Transverse colon (tissue), 4 donors: ENCODE measurements around the gene MC5R. TPM values are rescaled to one million over a fixed set of nuclear protein-coding genes. Genes with fewer than 3 reads are reported as not detected.
A peak's percentile ranks its signal among the peaks of the same experiment; 100 is the strongest.

Experiments used
- DNase-seq: peaks from one replicate; pipeline ENCODE4 v3.0.0-alpha.2; 2019
- H3K27ac ChIP-seq, 4 donors: fragments of 200-600 bp; sonication (generic); 2 replicates each; pipeline ENCODE4 v1.5.1; 2016 to 2018; ENCODE audit warnings: inconsistent platforms in 4 of 4
- H3K27me3 ChIP-seq: fragments of 200-600 bp; sonication (generic); 2 replicates; pipeline ENCODE4 v1.5.1; 2017; ENCODE audit warnings: inconsistent platforms
- H3K36me3 ChIP-seq, 4 donors: fragments of 200-600 bp; sonication (generic); 2 replicates each; pipeline ENCODE4 v1.5.1; 2017 to 2019; ENCODE audit warnings: inconsistent platforms in 4 of 4
- H3K4me1 ChIP-seq, 4 donors: fragments of 200-600 bp; sonication (generic); 2 replicates each; pipeline ENCODE4 v1.5.1; 2017 to 2020; ENCODE audit warnings: inconsistent platforms in 4 of 4
- H3K4me3 ChIP-seq, 4 donors: fragments of 200-600 bp; sonication (generic); 1 replicate in 1 of 4; 2 replicates in 3 of 4; pipeline versions ENCODE4 v1.5.1 to v1.6.1; 2017 to 2019; ENCODE audit warnings: inconsistent platforms in 4 of 4
- H3K9me3 ChIP-seq, 2 donors: fragments of 200-600 bp; sonication (generic); 2 replicates each; pipeline ENCODE4 v1.5.1; 2017 to 2019; ENCODE audit warnings: inconsistent platforms in 2 of 2
- EP300 ChIP-seq: sonication (generic); formaldehyde crosslinking; IDR thresholded peaks from one replicate; pipeline ENCODE4 v1.6.1; 2017; ENCODE audit warnings: antibody characterized with exemption, low read depth
- POLR2A ChIP-seq: fragments of 450-650 bp; IDR thresholded peaks from one replicate; pipeline ENCODE4 v1.6.1; 2016; ENCODE audit warnings: antibody characterized with exemption, mild to moderate bottlenecking, moderate library complexity
- POLR2AphosphoS5 ChIP-seq, 3 donors: sonication (generic); formaldehyde crosslinking; IDR thresholded peaks; one replicate each; pipeline ENCODE4 v1.6.1; 2016; ENCODE audit warnings: antibody characterized with exemption in 3 of 3
- WGBS, 2 donors: methylation state at CpG; one replicate each; pipeline ENCODE4 v1.1.5; 2018; ENCODE audit warnings: low coverage in 1 of 2; 5-methylcytosine and 5-hydroxymethylcytosine counted together
- in situ Hi-C, 4 donors: fragments of 200-750 bp; cut with MboI; loops; one replicate each; pipeline versions ENCODE4 v1.15.0 to v1.15.1; 2017; ENCODE audit warnings: low sequenced_read_pairs in 3 of 4, low pct_ligation_motif_present in 1 of 4, low pct_unique_long_range_greater_than_20kb in 1 of 4
- intact Hi-C: fragments of 100-400 bp; cut with DNase I; formaldehyde crosslinking; loops from one replicate; pipeline ENCODE4 v1.15.1; 2023; ENCODE audit warnings: low total_unique reads
- total RNA-seq, 4 donors: library from RNA; depleted of rRNA; stranded (reverse); fragments of >200 nt; gene quantifications; one replicate each; pipeline ENCODE4 v1.1.0, GENCODE V29; 2016
- TF ChIP-seq, protein P1 (sequence below), 5 experiments: fragments of 200-600 bp in 3 of 5; fragments of 450-650 bp in 2 of 5; sonication (generic) in 3 of 5; IDR thresholded peaks; 1 replicate in 2 of 5; 2 replicates in 3 of 5; pipeline ENCODE4 v1.5.1; 2016 to 2017; ENCODE audit warnings: antibody characterized with exemption in 5 of 5, inconsistent platforms in 3 of 5, mild to moderate bottlenecking in 2 of 5, moderate library complexity in 1 of 5

Gene MC5R
- total RNA-seq, 4 donors from 2014 or later = not detected

DNA sequence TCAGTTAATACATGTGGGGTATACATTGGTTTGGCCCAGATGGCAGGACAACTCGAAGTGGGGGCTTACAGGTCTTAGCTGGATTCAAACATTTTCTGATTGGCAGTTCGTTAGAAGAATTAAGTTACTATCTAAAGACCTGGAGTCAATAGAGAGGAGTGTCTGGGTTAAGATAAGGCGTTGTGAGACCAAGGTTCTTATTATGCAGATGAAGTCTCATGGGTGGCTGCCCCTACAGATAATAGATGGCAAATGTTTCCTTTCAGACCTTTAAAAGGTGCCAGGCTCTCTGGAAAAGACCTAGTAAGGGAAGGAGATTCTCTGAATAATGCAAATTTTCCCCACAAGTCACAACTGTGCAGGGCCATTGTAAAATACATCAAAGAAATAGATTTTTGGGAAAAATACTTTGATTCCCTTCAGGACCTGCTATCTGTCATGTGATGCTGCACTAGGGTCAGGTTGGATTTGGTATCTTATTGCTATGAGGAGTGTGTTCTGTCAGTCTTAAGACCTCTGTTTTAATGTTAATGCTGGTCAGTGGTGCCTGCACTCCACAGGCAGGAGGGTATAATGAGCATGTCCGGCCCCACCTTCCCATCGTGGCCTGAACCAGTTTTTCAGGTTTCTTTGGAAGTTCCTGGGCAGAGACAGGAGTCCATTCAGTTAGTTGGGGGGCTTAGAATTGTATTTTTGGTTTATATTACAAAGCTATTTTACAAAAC, 14.3 kb upstream of the MC5R start:
- in situ Hi-C loops (no loop called here), intact Hi-C loops (no loop called here)
- Histone ChIP-seq H3K27me3 (peaks cover 2% of the 10 kb centered on the region), H3K4me3 (no peak overlapping the region), H3K27ac (peak overlapping the region; percentile 33 to 61 (median 44)), H3K9me3 (no peaks in the 10 kb centered on the region), H3K4me1 (peaks cover 0 to 25% (median 8%) of the 10 kb centered on the region in 4 donors), H3K36me3 (no peaks in the 10 kb centered on the region)
- TF ChIP-seq, protein P1, sequence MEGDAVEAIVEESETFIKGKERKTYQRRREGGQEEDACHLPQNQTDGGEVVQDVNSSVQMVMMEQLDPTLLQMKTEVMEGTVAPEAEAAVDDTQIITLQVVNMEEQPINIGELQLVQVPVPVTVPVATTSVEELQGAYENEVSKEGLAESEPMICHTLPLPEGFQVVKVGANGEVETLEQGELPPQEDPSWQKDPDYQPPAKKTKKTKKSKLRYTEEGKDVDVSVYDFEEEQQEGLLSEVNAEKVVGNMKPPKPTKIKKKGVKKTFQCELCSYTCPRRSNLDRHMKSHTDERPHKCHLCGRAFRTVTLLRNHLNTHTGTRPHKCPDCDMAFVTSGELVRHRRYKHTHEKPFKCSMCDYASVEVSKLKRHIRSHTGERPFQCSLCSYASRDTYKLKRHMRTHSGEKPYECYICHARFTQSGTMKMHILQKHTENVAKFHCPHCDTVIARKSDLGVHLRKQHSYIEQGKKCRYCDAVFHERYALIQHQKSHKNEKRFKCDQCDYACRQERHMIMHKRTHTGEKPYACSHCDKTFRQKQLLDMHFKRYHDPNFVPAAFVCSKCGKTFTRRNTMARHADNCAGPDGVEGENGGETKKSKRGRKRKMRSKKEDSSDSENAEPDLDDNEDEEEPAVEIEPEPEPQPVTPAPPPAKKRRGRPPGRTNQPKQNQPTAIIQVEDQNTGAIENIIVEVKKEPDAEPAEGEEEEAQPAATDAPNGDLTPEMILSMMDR (IDR thresholded peaks at IDR 0.05) = no peak
- no peak for TF ChIP-seq POLR2A
- TF ChIP-seq POLR2AphosphoS5 (IDR thresholded peaks at IDR 0.05) = no peak
- TF ChIP-seq EP300 = no peak
- DNase-seq = peak; percentile 56
- 11 to 22% methylated on average over 4 to 5 of the region's 5 CpGs for WGBS, 2 donors

DNA sequence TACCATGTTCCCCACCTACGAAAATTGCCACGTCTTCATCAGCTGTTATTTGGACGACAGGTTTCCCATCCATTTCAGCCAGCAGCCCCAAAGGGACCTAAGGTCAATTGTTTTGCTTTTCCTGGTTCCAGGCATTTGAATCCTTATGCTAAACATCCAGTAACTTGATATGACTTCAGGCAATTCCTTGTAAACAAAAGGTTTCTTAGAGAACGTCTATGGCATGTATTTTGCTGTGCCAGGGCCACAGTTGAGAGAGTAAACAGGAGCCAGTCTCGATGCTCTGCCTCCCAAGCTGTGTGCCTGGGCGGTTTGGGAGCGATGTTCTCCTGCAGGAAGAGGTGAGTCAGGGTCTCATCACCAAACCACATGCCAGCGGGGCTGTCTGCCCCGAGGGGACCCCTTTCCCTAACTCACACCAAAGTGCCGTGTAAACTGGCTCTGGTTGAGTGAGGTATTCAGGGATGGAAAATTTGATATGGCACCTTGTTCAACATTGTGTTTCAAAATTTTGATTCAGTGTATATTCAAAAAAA, 12.9 kb upstream of the MC5R start:
- in situ Hi-C loops (no loop called here), intact Hi-C loops (no loop called here)
- no peak overlapping the region for H3K27ac ChIP-seq
- no peaks in the 10 kb centered on the region for H3K27me3 ChIP-seq
- TF ChIP-seq, protein P1 (IDR thresholded peaks at IDR 0.05) = no peak
- TF ChIP-seq POLR2AphosphoS5 (IDR thresholded peaks at IDR 0.05) (no peak), POLR2A (no peak), EP300 (no peak)
- WGBS, 2 donors = 48 to 53% methylated on average over 5 to 10 of the region's 10 CpGs
- no peak for DNase-seq
- no peak overlapping the region for H3K4me3 ChIP-seq
- peaks cover 0 to 25% (median 8%) of the 10 kb centered on the region in 4 donors for H3K4me1 ChIP-seq
- H3K9me3 ChIP-seq = no peaks in the 10 kb centered on the region
- H3K36me3 ChIP-seq = no peaks in the 10 kb centered on the region

DNA sequence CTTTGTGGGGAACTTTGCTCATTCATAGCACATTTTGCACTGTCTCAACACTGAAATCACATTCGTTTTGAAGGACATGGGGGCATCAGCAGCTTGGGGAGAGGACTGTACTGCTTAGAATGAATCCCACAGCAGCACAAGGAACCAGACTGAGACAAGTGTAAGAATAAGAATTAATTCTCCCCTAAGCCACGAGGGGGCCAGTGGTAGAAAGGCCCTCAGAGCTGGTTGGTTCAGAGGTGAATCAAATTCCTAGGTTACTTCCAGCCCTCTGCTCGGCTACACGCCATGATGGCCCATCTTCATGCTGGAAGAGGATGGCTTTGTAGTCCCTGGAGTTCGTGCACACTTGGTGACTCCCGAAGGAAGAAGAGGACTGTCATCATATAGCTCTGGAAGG, 12.0 kb upstream of the MC5R start:
- intact Hi-C loops = no loop called here

DNA sequence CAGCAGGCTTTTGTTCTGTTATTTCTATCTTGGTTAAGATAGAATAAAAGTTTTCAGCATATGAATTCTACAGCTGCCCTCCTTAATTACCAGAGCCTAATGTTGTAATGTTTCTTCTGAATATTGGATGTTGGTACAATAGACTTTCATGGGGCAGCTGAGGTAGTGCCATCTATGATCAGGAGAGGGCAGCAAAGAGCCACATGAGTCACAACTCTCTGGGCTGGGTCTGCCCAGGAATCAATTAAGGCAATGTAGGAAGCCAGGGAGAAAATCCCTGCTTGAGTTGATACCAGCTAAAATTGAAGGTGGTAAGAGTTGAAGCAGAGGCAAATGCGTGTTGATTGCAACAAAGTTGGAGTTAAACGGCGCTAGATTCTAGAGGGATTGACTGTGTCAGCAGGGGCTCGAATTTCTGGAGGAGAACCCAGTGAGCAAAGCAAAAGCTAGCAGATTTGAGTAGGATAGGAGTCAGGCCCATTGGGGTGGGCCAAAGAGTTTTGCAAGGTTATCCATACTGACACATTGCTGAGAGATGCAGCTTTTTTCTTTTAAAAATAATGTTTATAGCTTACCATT, 10.6 kb upstream of the MC5R start:
- intact Hi-C loops = no loop called here
- WGBS, 2 donors = 8 to 37% methylated on average over 2 to 4 of the region's 4 CpGs
- H3K27ac ChIP-seq = no peak overlapping the region
- DNase-seq = peak; percentile 70
- no peak overlapping the region for H3K4me3 ChIP-seq
- H3K36me3 ChIP-seq = no peaks in the 10 kb centered on the region
- H3K4me1 ChIP-seq = peaks cover 0 to 20% (median 6%) of the 10 kb centered on the region in 4 donors
- no peaks in the 10 kb centered on the region for H3K9me3 ChIP-seq
- H3K27me3 ChIP-seq = no peaks in the 10 kb centered on the region
- no peak for TF ChIP-seq POLR2A
- TF ChIP-seq, protein P1 (IDR thresholded peaks at IDR 0.05) = peak; percentile 65 to 90 (median 79)
- in situ Hi-C loops = no loop called here

More for the DNA sequence above, 12.0 kb upstream of the MC5R start:
- no peaks in the 10 kb centered on the region for H3K9me3 ChIP-seq
- TF ChIP-seq, protein P1 (IDR thresholded peaks at IDR 0.05) = peak in 1 of 5 experiments; percentile 2
- no peak for TF ChIP-seq POLR2A
- H3K36me3 ChIP-seq = no peaks in the 10 kb centered on the region
- H3K27me3 ChIP-seq = no peaks in the 10 kb centered on the region
- WGBS, 2 donors = 48 to 67% methylated on average over 2 to 6 of the region's 6 CpGs
- H3K27ac ChIP-seq = no peak overlapping the region
- in situ Hi-C loops = no loop called here
- H3K4me1 ChIP-seq = peaks cover 0 to 25% (median 8%) of the 10 kb centered on the region in 4 donors
- DNase-seq = no peak
- no peak overlapping the region for H3K4me3 ChIP-seq
